Measurements from ENCODE around the gene IRF5.
"Not testable (repeated sequence)": the region's sequence is repeated elsewhere in the genome, so short reads cannot be mapped to it uniquely, and the experiment has no call there.

IRF5 gene

GRCh38 chr7:128906001-128906765 lies 31.5 kb upstream of the IRF5 start:
- DNase-seq: no peak

GRCh38 chr7:128906766-128907559 lies 30.8 kb upstream of the IRF5 start:
- DNase-seq: no peak

GRCh38 chr7:128908750-128909624 lies 28.7 kb upstream of the IRF5 start:
- no peak for DNase-seq

- no peak for DNase-seq
Measured at GRCh38 chr7:128909625-128910568, 27.8 kb upstream of the IRF5 start.

- DNase-seq: no peak
Measured at GRCh38 chr7:128910569-128910945, 27.2 kb upstream of the IRF5 start, which contains the start of gene KCP. Gene KCP (minus strand): TSS chr7:128910709. CDS start chr7:128910676, 33 bp downstream.

GRCh38 chr7:128911423-128912031 lies 26.2 kb upstream of the IRF5 start:
- DNase-seq: no peak

- DNase-seq: no peak
Measured at GRCh38 chr7:128912281-128912680, 25.4 kb upstream of the IRF5 start.

- DNase-seq: not testable (repeated sequence)
Measured at GRCh38 chr7:128912709-128913495, 24.8 kb upstream of the IRF5 start.

GRCh38 chr7:128913870-128914565 lies 23.7 kb upstream of the IRF5 start:
- DNase-seq: no peak

- no peak for DNase-seq
Measured at GRCh38 chr7:128914566-128915151, 23.1 kb upstream of the IRF5 start.

GRCh38 chr7:128915271-128915819 lies 22.4 kb upstream of the IRF5 start:
- no peak for DNase-seq

- DNase-seq: no peak
Measured at GRCh38 chr7:128915841-128916642, 21.7 kb upstream of the IRF5 start.

- DNase-seq: no peak
Measured at GRCh38 chr7:128916643-128916915, 21.1 kb upstream of the IRF5 start.

GRCh38 chr7:128917122-128917521 lies 20.6 kb upstream of the IRF5 start:
- no peak for DNase-seq

- DNase-seq: peak in 1 of 58 donors; percentile 14
Measured at GRCh38 chr7:128918016-128918665, 19.6 kb upstream of the IRF5 start.

GRCh38 chr7:128919241-128919640 lies 18.5 kb upstream of the IRF5 start:
- DNase-seq: no peak
